SU-DHL-6 (cell line): ENCODE data around the gene HSD17B14.

Experiments
- EZH2phosphoT487 ChIP-seq: fragments of 200-600 bp; sonication (generic), shearing (Covaris generic); conservative IDR thresholded peaks from 2 replicates; pipeline ENCODE4 v1.6.1; 2018; ENCODE audit warnings: mild to moderate bottlenecking, antibody characterized with exemption, low read length, moderate library complexity, mixed read lengths
- TF ChIP-seq, protein P1 (sequence below): fragments of 200-600 bp; sonication (generic); IDR thresholded peaks from one replicate; pipeline ENCODE4 v1.5.1; 2017; ENCODE audit warnings: antibody characterized with exemption, mild to moderate bottlenecking, low read length, moderate library complexity; ENCODE audit not compliant: insufficient read depth, poor library complexity, severe bottlenecking

DNA sequence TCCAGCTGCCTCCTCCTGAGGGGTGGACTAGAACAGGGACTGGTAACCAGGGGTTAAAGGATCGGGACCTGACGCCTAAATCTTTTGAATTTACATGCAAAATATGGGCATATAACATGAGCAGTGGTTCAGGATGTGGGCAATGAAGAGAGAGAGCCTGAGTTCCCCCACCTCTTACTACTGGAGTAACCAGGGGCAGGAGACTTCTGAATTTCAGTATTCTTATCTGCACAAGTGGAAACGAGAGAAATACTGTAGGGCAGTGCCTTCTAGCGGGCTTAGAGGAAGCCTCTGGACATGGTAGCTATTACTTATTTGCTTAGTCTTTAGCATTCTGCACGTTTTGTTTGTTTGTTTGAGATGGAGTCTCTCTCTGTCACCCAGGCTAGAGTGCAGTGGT lies 51.8 kb downstream of the HSD17B14 start:
- TF ChIP-seq, protein P1, sequence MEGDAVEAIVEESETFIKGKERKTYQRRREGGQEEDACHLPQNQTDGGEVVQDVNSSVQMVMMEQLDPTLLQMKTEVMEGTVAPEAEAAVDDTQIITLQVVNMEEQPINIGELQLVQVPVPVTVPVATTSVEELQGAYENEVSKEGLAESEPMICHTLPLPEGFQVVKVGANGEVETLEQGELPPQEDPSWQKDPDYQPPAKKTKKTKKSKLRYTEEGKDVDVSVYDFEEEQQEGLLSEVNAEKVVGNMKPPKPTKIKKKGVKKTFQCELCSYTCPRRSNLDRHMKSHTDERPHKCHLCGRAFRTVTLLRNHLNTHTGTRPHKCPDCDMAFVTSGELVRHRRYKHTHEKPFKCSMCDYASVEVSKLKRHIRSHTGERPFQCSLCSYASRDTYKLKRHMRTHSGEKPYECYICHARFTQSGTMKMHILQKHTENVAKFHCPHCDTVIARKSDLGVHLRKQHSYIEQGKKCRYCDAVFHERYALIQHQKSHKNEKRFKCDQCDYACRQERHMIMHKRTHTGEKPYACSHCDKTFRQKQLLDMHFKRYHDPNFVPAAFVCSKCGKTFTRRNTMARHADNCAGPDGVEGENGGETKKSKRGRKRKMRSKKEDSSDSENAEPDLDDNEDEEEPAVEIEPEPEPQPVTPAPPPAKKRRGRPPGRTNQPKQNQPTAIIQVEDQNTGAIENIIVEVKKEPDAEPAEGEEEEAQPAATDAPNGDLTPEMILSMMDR, result no peak
- TF ChIP-seq EZH2phosphoT487, result no peak
